Epithelial cell of esophagus (primary cell): ENCODE data around the gene KRTAP10-5.

Experiments used
- DNase-seq: peaks from one replicate; pipeline ENCODE4 v3.0.0; 2010; ENCODE audit warnings: low read depth
- H3K4me3 ChIP-seq: 2 replicates; pipeline ENCODE4 v1.5.1; 2011; ENCODE audit warnings: mild to moderate bottlenecking, low read length, control low read depth
- TF ChIP-seq, protein P1 (sequence below): IDR thresholded peaks from 2 replicates; pipeline ENCODE4 v1.5.1; 2011; ENCODE audit warnings: low read depth, mild to moderate bottlenecking, low read length, control low read depth, inconsistent platforms; ENCODE audit not compliant: insufficient read depth; ENCODE audit errors: missing control alignments

Gene KRTAP10-5

GRCh38 chr21:44583800-44584147 lies 3.4 kb upstream of the KRTAP10-5 start:
- no peak overlapping the region for H3K4me3 ChIP-seq
- TF ChIP-seq, protein P1, sequence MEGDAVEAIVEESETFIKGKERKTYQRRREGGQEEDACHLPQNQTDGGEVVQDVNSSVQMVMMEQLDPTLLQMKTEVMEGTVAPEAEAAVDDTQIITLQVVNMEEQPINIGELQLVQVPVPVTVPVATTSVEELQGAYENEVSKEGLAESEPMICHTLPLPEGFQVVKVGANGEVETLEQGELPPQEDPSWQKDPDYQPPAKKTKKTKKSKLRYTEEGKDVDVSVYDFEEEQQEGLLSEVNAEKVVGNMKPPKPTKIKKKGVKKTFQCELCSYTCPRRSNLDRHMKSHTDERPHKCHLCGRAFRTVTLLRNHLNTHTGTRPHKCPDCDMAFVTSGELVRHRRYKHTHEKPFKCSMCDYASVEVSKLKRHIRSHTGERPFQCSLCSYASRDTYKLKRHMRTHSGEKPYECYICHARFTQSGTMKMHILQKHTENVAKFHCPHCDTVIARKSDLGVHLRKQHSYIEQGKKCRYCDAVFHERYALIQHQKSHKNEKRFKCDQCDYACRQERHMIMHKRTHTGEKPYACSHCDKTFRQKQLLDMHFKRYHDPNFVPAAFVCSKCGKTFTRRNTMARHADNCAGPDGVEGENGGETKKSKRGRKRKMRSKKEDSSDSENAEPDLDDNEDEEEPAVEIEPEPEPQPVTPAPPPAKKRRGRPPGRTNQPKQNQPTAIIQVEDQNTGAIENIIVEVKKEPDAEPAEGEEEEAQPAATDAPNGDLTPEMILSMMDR = no peak
- no peak for DNase-seq

- no peak for DNase-seq
- H3K4me3 ChIP-seq = no peak overlapping the region
- TF ChIP-seq, protein P1 = no peak
Measured at GRCh38 chr21:44583089-44583799, 2.8 kb upstream of the KRTAP10-5 start.

- H3K4me3 ChIP-seq = no peak overlapping the region
- TF ChIP-seq, protein P1 = no peak
- DNase-seq = no peak
Measured at GRCh38 chr21:44582055-44582454, 1.7 kb upstream of the KRTAP10-5 start.

DNA sequence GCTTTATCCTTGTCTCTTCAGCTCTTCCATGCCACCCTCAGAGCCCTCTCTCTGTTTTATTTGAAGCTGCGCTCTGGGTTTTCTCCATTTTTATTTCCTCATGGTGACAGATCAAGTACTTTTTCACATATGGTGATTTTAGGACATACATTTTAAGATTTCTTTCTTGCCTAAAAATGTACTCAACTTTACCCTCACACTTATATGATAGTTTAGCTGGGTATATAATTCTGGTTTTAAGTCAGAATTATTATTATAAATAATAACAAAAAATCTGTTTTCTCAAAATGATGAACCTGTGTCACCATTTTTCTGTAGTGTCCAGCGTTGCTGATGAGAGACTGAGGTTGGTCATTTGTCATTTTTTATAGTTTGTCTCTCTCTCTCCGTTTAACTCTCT lies 754 bp upstream of the KRTAP10-5 start:
- no peak overlapping the region for H3K4me3 ChIP-seq
- DNase-seq = no peak
- TF ChIP-seq, protein P1 = no peak

DNA sequence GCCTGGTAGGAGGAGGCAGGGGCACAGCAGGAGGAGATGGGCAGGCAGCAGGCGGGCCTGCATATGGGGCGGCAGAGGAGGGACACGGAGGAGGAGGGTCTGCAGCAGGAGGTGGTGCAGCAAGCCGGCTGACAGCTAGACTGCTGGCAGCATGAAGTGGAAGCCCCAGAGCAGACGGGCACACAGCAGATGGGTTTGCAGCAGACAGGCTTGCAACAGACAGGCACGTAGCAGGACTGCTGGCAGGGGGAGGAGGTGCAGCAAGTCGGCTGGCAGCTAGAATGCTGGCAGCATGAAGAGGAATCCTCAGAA lies 615 bp downstream of the KRTAP10-5 start:
- TF ChIP-seq, protein P1 = no peak
- no peak for DNase-seq

DNA sequence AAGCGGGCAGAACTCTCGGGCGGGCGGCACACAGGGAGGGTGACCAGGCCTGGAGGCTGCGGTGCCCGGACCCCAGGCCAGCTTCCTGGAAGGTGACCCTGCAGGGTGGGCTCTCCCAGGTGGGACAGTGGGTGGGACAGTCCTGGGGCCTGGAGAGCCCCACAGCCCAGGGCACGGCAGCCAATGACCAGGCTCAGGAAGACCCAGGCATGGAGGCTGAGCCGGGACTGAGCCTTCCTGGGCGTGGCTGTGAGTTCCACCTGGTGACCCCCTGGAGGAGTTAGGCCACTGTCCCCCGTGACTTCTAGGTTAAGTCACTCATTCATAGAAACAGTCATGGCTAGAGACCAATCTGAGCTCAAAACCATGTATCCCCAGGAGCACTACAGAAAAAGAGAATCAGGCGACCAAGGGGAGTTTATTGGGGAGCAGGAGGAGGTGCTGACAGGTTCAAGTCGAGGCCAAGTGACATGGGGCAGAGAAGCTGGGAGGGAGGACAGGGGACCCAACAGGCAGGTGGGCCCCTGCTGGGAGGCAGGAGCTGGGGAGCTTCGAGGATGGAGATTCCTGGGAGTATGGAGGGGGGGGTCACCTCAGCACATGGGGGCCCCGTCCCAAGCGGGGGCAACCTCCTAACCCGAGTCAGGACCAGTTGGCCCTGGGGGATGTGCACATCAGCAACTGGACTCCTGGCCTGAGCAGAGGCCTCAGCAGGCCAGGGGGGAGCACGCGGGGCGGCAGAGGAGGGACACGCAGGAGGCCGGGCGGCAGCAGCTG lies 1.2 kb downstream of the KRTAP10-5 start:
- TF ChIP-seq, protein P1 = no peak
- no peak overlapping the region for H3K4me3 ChIP-seq
- no peak for DNase-seq

More for the DNA sequence above, 615 bp downstream of the KRTAP10-5 start:
- no peak overlapping the region for H3K4me3 ChIP-seq

GRCh38 chr21:44578371-44579055 lies 1.9 kb downstream of the KRTAP10-5 start:
- TF ChIP-seq, protein P1 = no peak
- no peak for DNase-seq
- no peak overlapping the region for H3K4me3 ChIP-seq
